Right cardiac atrium (tissue), 5 donors: ENCODE data around the gene TMEM121. TPM values are rescaled to one million over a fixed set of nuclear protein-coding genes. Genes with fewer than 3 reads are reported as not detected.
A peak's percentile ranks its signal among the peaks of the same experiment; 100 is the strongest.
"Not testable (repeated sequence)": the region's sequence is repeated elsewhere in the genome, so short reads cannot be mapped to it uniquely, and the experiment has no call there.

Experiments
- ATAC-seq, 2 donors: fragments of 200-7000 bp; cut with Tn5 transposase; one replicate each; pipeline versions ENCODE4 v1.8.0 to v1.9.1; 2020; ENCODE audit warnings: moderate library complexity in 2 of 2, mild to moderate bottlenecking in 1 of 2
- DNase-seq, 3 donors: peaks; one replicate each; pipeline ENCODE4 v3.0.0-alpha.2; 2020
- H3K27ac ChIP-seq: one replicate; pipeline ENCODE4 v1.5.1; 2013; ENCODE audit warnings: mild to moderate bottlenecking, low read length, control low read depth, moderate library complexity
- H3K27me3 ChIP-seq: one replicate; pipeline ENCODE4 v1.6.1; 2013; ENCODE audit not compliant: control insufficient read depth, insufficient read depth
- H3K4me1 ChIP-seq: one replicate; pipeline ENCODE4 v1.6.1; 2013; ENCODE audit warnings: low read length; ENCODE audit not compliant: control insufficient read depth, insufficient read depth
- H3K4me3 ChIP-seq: one replicate; pipeline ENCODE4 v1.5.1; 2013; ENCODE audit warnings: low read length, control low read depth
- H3K9me3 ChIP-seq: one replicate; pipeline ENCODE4 v1.6.1; 2013; ENCODE audit warnings: low read length; ENCODE audit not compliant: control insufficient read depth
- WGBS: extraction: QIAGEN DNeasy Blood & Tissue Kit; methylation state at CpG from one replicate; pipeline ENCODE4 v1.1.7; 2013; 5-methylcytosine and 5-hydroxymethylcytosine counted together
- intact Hi-C, 4 donors: fragments of 100-400 bp; cut with DNase I; formaldehyde crosslinking; loops; one replicate each; pipeline versions ENCODE4 v1.11.0 to v1.14.0; 2022 to 2023
- polyA plus RNA-seq: library from polyadenylated mRNA; stranded (reverse); fragments of 200-250 nt; gene quantifications from one replicate; pipeline ENCODE4 v1.2.3, GENCODE V29; 2013
- total RNA-seq, 4 donors: library from RNA; stranded (reverse); fragmentation: NEBNext Ultra II Directional; extraction: Animal tissue kit (Norgen Biotek cat#: 25700); gene quantifications; one replicate each; pipeline ENCODE4 v1.2.1, GENCODE V29; 2021
- donor health status: healthy with polysubstance abuse.
- donor health status: DM: no; HTN: yes; CAD: no.
- donor health status: DM: no; HTN: no; CAD: no.
- donor health status: DM: no; HTN: yes; CAD: no; lungs with severe emphysema.
- donor health status: DM: yes; HTN: yes; CAD: no.

Gene TMEM121
- total and polyA plus RNA-seq, 5 donors, result 2.3 to 4.4 (median 3.5) TPM

- ATAC-seq, intact Hi-C loops, H3K4me3 ChIP-seq, H3K27me3 ChIP-seq, H3K9me3 ChIP-seq, H3K27ac ChIP-seq, H3K4me1 ChIP-seq, DNase-seq: not testable (repeated sequence)
- WGBS, result 75% methylated on average over 19 of the region's 19 CpGs
Observed at GRCh38 chr14:105557671-105558070, 31.3 kb downstream of the TMEM121 start.

- H3K27ac ChIP-seq, H3K4me1 ChIP-seq, H3K9me3 ChIP-seq, H3K4me3 ChIP-seq, H3K27me3 ChIP-seq, DNase-seq, intact Hi-C loops: not testable (repeated sequence)
- WGBS, result 79% methylated on average over 19 of the region's 28 CpGs
- ATAC-seq, result peak; percentile 9 to 25
Observed at GRCh38 chr14:105558449-105559154, 32.2 kb downstream of the TMEM121 start.

- ATAC-seq, result peak; percentile 27 to 53
- H3K4me1 ChIP-seq, H3K4me3 ChIP-seq, H3K27me3 ChIP-seq, intact Hi-C loops, H3K9me3 ChIP-seq, H3K27ac ChIP-seq, DNase-seq: not testable (repeated sequence)
- WGBS, result 38% methylated on average over 17 of the region's 49 CpGs
Observed at GRCh38 chr14:105559384-105560047, 33.1 kb downstream of the TMEM121 start.

GRCh38 chr14:105560048-105560669 is 33.8 kb downstream of the TMEM121 start:
- intact Hi-C loops, H3K4me1 ChIP-seq, H3K27ac ChIP-seq, H3K9me3 ChIP-seq, DNase-seq, H3K27me3 ChIP-seq, H3K4me3 ChIP-seq: not testable (repeated sequence)
- WGBS, result 31% methylated on average over 7 of the region's 27 CpGs
- peak; percentile 21 to 34 for ATAC-seq

- H3K27ac ChIP-seq, DNase-seq, H3K27me3 ChIP-seq, H3K9me3 ChIP-seq, H3K4me1 ChIP-seq, intact Hi-C loops, H3K4me3 ChIP-seq, ATAC-seq: not testable (repeated sequence)
- 79% methylated on average over 9 of the region's 14 CpGs for WGBS
Observed at GRCh38 chr14:105561345-105561744, 35.0 kb downstream of the TMEM121 start.

- 87% methylated on average over 4 of the region's 4 CpGs for WGBS
- no peak overlapping the region for H3K4me3 ChIP-seq
- H3K9me3 ChIP-seq, result no peaks in the 10 kb centered on the region
- H3K27me3 ChIP-seq, result no peaks in the 10 kb centered on the region
- DNase-seq, result no peak
- no peak overlapping the region for H3K27ac ChIP-seq
- ATAC-seq, result no peak
- intact Hi-C loops, result no loop called here
- no peaks in the 10 kb centered on the region for H3K4me1 ChIP-seq
Observed at GRCh38 chr14:105562713-105563346, 36.4 kb downstream of the TMEM121 start.

GRCh38 chr14:105563347-105563737 is 37.0 kb downstream of the TMEM121 start:
- no peaks in the 10 kb centered on the region for H3K4me1 ChIP-seq
- no peaks in the 10 kb centered on the region for H3K9me3 ChIP-seq
- intact Hi-C loops, result no loop called here
- no peak for DNase-seq
- ATAC-seq, result no peak
- no peak overlapping the region for H3K27ac ChIP-seq
- H3K27me3 ChIP-seq, result no peaks in the 10 kb centered on the region
- no peak overlapping the region for H3K4me3 ChIP-seq

- H3K27ac ChIP-seq, DNase-seq, H3K9me3 ChIP-seq, ATAC-seq, H3K4me1 ChIP-seq, H3K27me3 ChIP-seq, intact Hi-C loops, H3K4me3 ChIP-seq: not testable (repeated sequence)
- 70% methylated on average over 15 of the region's 16 CpGs for WGBS
Observed at GRCh38 chr14:105564536-105564935, 38.2 kb downstream of the TMEM121 start.

- ATAC-seq, result peak in 1 of 2 donors; percentile 10
- H3K27ac ChIP-seq, DNase-seq, H3K9me3 ChIP-seq, H3K4me1 ChIP-seq, H3K27me3 ChIP-seq, intact Hi-C loops, H3K4me3 ChIP-seq: not testable (repeated sequence)
- 88% methylated on average over 8 of the region's 8 CpGs for WGBS
Observed at GRCh38 chr14:105565185-105565919, 39.0 kb downstream of the TMEM121 start.

GRCh38 chr14:105566248-105567163 is 40.1 kb downstream of the TMEM121 start:
- H3K27me3 ChIP-seq, H3K4me3 ChIP-seq, H3K27ac ChIP-seq, DNase-seq, intact Hi-C loops, H3K9me3 ChIP-seq, ATAC-seq, H3K4me1 ChIP-seq: not testable (repeated sequence)
- WGBS, result 91% methylated on average over 24 of the region's 34 CpGs
